D721Med (cell line): ENCODE data around the gene ZBTB7C.

ENCODE experiments used
- DNase-seq: peaks from one replicate; pipeline ENCODE4 v3.0.0; 2011; ENCODE audit warnings: low spot score; ENCODE audit not compliant: insufficient read length
- FAIRE-seq: peaks from 2 replicates; lab custom pipeline; 2011; peaks lifted over from hg19 to GRCh38; lab: Jason Lieb, UNC
- TF ChIP-seq, protein P1 (sequence below): IDR thresholded peaks from 2 replicates; pipeline ENCODE4 v1.5.1; 2012; ENCODE audit warnings: mild to moderate bottlenecking, control low read depth; ENCODE audit not compliant: insufficient read depth; ENCODE audit errors: missing control alignments

The ZBTB7C gene

DNA sequence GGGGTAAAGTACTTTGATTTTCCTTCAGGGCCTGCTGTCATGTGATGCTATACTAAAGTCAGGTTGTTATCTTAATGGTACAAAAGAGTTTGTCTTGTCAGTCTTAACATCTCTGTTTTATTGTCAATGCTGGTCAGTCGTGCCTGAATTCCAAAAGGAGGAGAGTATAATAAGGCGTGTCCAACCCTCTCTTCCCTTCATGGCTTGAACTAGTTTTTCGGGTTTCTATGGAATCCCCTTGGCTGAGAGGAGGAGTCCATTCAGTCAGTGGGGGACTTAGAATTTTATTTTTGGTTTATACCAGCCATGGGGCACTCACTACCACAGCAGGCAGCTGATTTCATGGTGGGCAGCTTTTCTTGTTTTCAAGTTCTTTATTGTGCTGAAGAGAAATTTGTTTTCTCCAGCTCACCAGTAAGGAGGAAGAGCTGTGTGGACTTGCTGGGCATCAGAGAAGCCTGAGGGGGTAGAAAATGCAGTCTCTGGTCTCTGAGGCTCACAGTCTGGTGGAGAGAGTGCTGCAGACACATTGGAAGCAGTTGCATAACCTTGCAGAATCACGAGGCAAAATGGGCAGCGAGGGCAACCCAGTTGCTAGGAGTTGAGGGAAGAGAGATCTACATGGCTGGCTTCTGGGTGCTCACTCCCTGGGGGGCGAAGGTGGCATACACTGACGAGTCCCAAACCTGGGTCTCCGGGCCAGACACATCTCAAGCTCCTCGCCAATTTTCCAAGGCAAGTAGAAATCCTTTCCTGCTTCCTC, 193.1 kb downstream of the ZBTB7C start:
- no peak for FAIRE-seq
- TF ChIP-seq, protein P1, sequence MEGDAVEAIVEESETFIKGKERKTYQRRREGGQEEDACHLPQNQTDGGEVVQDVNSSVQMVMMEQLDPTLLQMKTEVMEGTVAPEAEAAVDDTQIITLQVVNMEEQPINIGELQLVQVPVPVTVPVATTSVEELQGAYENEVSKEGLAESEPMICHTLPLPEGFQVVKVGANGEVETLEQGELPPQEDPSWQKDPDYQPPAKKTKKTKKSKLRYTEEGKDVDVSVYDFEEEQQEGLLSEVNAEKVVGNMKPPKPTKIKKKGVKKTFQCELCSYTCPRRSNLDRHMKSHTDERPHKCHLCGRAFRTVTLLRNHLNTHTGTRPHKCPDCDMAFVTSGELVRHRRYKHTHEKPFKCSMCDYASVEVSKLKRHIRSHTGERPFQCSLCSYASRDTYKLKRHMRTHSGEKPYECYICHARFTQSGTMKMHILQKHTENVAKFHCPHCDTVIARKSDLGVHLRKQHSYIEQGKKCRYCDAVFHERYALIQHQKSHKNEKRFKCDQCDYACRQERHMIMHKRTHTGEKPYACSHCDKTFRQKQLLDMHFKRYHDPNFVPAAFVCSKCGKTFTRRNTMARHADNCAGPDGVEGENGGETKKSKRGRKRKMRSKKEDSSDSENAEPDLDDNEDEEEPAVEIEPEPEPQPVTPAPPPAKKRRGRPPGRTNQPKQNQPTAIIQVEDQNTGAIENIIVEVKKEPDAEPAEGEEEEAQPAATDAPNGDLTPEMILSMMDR = no peak
- no peak for DNase-seq

DNA sequence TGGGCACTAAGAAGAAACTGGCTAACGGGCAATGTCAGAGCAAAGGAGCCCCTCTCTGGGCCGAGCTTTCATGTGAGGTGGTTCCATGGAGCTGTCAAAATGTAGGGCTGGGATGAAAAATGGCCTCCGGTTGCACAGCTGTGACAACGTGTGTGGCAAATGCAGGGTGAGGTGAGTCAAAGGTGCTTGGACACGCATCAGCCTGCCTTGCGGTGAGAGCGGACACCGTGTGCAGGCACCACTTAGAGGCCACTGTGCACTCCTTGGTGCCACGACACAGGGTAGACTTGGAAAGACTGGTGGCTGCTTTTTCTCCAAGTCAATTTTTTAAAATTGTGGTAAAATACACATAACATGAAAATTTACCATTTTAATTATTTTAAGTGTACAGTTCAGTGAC, 195.4 kb downstream of the ZBTB7C start:
- FAIRE-seq = no peak
- no peak for DNase-seq

DNA sequence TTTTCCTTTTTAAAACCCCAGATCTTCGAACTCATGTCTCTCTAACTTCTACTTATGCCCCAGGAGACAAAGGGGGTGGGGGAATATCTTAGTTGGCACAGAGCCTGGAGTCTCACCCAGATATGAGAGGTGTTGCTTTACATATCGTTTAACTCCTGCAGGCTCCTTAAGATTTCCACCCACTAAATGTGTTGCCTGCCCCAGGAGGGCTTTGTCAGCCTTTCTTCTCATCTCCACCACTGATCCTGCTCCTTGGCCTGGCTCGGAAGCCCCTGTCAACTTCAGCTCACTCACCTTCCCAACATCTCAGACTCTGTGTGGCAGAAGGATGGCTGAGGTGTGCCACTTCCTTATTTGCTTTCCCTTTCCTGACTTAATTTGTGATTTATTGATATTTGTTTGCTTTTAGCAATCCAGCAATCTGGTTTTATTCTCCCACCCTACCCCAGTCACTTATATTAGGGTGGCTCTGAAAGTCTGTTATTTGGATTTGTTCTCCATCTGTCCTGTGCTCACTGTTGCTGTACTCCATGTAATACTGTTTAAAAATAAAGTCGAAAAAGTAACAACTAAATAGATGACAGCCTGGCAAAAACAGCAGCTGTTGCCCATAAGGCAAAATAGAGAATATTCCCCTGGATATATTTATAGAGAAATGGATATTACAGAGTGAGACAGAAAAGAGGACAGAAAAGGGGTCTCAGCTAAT, 200.6 kb downstream of the ZBTB7C start:
- TF ChIP-seq, protein P1 = no peak
- FAIRE-seq = no peak
- DNase-seq = no peak

More for the DNA sequence above, 195.4 kb downstream of the ZBTB7C start:
- TF ChIP-seq, protein P1 = no peak

DNA sequence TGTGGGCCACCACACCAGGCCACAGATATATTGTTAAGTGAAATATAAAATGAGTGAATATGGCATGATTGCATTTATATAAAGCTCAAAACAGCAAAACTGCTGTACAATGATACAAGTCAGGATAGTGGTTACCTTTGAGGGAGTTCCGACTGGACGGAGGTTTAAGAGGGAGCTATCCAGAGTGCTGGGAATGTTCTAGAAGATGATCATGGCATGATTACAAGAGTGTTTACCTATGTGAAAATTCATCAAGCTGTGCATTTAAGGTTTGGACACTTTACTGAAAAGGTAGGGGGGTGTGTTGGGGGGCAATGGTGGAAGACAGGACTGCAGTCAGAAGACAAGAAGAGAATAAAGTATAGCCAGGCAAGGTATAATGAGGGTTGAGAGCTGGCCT, 201.4 kb downstream of the ZBTB7C start:
- DNase-seq = no peak
- FAIRE-seq = no peak
- TF ChIP-seq, protein P1 = no peak

DNA sequence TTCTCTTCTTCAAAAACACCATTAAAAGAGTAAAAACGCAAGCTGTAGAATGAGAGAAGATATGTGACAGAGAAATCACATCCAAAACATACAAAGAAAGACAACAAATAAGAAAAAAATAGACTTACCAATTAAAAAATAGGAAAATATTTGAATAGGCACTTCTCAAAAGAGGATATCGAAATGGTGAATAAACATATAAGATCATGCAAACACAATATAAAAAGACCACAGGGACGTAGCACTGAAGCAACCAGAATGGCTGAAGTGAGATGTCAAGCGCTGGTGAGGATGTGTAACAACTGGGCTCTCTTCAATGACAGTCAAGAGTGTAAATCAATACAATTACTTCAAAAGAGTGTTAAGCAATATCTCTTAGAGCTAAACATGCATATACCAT, 202.3 kb downstream of the ZBTB7C start:
- no peak for FAIRE-seq

DNA sequence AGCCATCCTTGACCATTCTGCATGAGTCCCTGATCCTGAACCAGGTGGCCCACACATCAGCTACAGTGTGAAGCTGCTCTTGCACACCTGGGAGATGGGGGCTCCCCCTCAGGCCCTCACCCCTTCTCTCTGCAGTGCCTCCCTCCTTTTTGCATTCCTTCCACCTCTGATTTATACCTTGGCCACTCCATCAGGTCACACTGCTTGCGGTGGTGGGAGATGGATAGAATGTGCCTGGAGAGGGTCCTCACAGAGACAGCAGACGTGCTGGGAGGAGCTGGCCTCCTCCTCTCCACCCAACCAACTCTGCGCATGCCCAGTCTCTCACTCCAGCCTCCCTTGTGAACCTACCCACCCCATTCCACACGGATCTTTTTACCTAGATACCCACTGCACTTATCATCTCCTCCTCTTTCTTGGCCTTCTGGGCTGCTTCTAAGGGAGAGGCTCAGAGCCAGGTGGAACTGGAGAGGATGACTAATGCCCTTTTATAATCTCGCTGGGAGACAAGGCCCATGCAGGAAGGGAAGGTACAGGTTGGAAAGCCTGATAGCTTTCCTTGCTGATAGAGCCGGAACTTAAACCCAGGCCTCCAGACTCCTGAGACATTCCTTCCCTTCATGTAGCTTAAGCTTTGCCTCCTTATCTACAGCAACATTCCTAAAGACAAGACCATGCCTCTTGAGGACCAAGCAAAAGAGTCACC, 205.1 kb downstream of the ZBTB7C start:
- DNase-seq (no peak), FAIRE-seq (no peak)
- TF ChIP-seq, protein P1 = no peak

More for the DNA sequence above, 202.3 kb downstream of the ZBTB7C start:
- TF ChIP-seq, protein P1 = no peak
- DNase-seq = no peak
